Measurements from ENCODE around the gene DAAM2.

The DAAM2 gene

DNA sequence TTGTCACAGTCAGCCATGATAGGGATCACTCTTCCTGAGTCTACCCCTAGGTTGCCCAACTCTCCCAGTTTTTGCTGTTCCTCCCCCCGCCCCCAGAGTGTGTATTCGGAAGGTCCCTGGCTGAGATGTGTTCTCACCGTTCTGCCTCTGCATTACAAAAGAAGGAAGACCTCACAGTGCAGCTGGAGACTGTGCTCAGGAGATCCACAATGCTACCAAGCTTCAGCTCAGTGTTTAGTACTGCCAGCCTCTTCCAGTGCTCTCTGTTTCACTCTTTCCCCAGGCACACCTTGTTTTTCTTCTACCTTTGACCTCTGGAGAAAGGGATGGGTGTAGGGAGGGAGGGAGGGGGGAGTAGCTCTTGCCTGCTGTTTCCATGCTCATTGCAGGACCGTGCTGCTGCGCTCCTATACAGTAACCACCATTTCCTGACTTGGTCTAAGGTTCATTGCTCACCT lies 155.5 kb downstream of the DAAM2 start:
- DNase-seq, result no peak

DNA sequence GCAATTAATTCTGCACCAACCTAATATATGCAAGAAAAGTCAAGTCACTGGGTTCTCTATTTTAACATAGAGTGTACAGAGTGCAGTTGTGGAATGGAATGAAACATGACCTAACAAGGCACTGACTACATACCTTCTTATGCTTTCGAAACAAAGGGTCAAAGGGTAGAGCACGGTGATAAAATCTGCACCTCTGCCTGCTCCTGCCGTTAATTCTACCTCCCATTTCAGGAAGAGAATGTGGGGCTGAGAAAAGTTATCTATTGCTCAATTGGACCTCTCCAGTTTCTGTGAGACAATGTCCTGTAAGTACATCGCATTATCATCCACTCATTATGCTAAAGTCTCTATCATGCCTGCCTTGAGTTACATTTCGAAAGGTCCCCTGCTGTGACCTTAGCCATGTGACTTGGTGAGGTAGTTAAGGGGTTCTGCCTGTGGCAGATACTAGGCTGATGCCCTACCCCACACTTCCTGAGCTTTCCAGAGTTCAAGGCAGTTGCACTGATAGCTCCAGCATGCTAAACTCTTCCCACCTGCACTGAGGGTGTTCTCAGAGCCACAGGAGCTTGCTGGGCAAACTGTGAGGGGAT lies 156.1 kb downstream of the DAAM2 start:
- DNase-seq, result no peak

DNA sequence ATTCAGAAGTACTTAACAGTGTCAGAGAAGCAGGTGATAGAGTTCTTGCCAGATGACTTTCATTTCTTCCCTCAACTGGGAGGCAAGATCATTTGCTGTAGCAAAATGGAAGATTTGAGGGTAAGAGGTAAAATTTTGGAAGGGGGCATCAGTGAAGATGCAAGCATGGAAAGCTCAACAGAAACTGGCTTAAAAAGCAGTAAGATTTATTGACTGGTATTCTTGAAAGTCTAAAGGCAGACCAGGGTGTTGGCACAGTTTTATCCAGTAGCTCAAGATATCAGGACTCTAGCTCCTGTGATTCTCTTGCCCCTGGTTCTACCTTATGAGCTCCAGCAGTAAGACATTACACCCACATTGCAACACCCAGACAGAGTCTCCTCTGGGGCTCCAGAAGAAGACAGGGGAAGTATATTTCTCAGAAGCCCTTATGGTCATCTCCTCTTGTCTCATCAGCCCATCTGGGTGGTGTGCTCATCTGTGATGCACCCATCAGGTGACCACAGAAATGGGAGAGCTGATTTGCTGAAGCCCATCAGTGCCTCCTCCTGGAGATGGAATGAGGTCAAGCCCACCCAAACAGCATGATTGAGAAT lies 158.0 kb downstream of the DAAM2 start:
- DNase-seq, result no peak

GRCh38 chr6:39951191-39951590 lies 159.0 kb downstream of the DAAM2 start:
- no peak for DNase-seq

DNA sequence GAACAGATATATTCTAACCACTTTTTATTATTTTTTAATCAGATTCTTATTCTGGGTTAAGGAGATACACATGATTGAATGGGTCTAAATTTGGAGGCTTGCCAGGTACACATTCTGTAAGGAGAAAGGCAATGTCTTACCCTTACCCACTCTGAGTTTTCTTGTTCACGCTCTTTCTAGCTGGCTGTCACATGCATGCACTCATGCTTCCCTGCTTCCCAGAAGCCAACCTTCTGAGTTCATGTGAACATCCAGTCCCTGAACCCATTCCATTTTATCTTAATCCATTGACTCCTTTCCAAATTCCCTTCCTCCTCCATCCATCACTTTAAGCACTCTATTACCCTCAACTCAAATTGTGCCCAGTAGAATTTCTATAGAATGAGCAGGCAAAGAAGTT lies 159.5 kb downstream of the DAAM2 start:
- DNase-seq, result no peak

- DNase-seq, result no peak
Measured at GRCh38 chr6:39952167-39952566, 160.0 kb downstream of the DAAM2 start.

GRCh38 chr6:39953076-39953618 lies 161.0 kb downstream of the DAAM2 start:
- no peak for DNase-seq

All from nucleus accumbens (tissue), 56 donors.